Heart right ventricle (tissue), 16 donors: ENCODE measurements around the gene TRIM9. TPM values are rescaled to one million over a fixed set of nuclear protein-coding genes. Genes with fewer than 3 reads are reported as not detected.

Experiments used
- ATAC-seq, 8 donors: fragments of 200-7000 bp; cut with Tn5 transposase; one replicate each; pipeline ENCODE4 v1.9.1; 2020; ENCODE audit warnings: mild to moderate bottlenecking in 8 of 8, moderate library complexity in 8 of 8, moderate number of reproducible peaks in 1 of 8
- DNase-seq, 2 donors: peaks; one replicate each; pipeline ENCODE4 v3.0.0-alpha.2; 2020
- H3K27ac ChIP-seq, 10 donors: fragments of 200-600 bp; sonication (generic) in 2 of 10; one replicate each; pipeline versions ENCODE4 v1.5.0 to v1.8.0; 2020 to 2022; ENCODE audit warnings: mild to moderate bottlenecking in 3 of 10
- H3K27me3 ChIP-seq, 7 donors: fragments of 200-600 bp; one replicate each; pipeline ENCODE4 v1.8.0; 2021 to 2022; ENCODE audit warnings: mild to moderate bottlenecking in 2 of 7
- H3K36me3 ChIP-seq, 9 donors: fragments of 200-600 bp; sonication (generic) in 1 of 9; one replicate each; pipeline versions ENCODE4 v1.5.0 to v1.8.0; 2020 to 2022; ENCODE audit warnings: mild to moderate bottlenecking in 2 of 9
- H3K4me1 ChIP-seq, 9 donors: fragments of 200-600 bp; sonication (generic) in 1 of 9; one replicate each; pipeline versions ENCODE4 v1.5.0 to v1.8.0; 2020 to 2022; ENCODE audit warnings: mild to moderate bottlenecking in 4 of 9
- H3K4me3 ChIP-seq, 10 donors: fragments of 200-600 bp; sonication (generic) in 2 of 10; one replicate each; pipeline versions ENCODE4 v1.5.0 to v1.8.0; 2020 to 2022; ENCODE audit warnings: mild to moderate bottlenecking in 7 of 10, moderate library complexity in 2 of 10
- H3K9me3 ChIP-seq, 11 donors: fragments of 200-600 bp in 10 of 11; sonication (generic) in 2 of 11; one replicate each; pipeline versions ENCODE4 v1.5.0 to v1.8.0; 2013 to 2022; ENCODE audit warnings: mild to moderate bottlenecking in 2 of 11, control low read depth in 1 of 11, moderate library complexity in 1 of 11
- CTCF ChIP-seq, 9 donors: fragments of 200-600 bp; sonication (generic) in 2 of 9; IDR thresholded peaks; one replicate each; pipeline versions ENCODE4 v1.5.0 to v1.8.0; 2021 to 2022; ENCODE audit warnings: antibody characterized with exemption in 9 of 9, mild to moderate bottlenecking in 5 of 9, moderate library complexity in 1 of 9
- WGBS, 2 donors: extraction: QIAGEN DNeasy Blood & Tissue Kit; methylation state at CpG; one replicate each; pipeline ENCODE4 v1.1.7; 2013; ENCODE audit warnings: inconsistent platforms in 1 of 2; 5-methylcytosine and 5-hydroxymethylcytosine counted together
- intact Hi-C, 10 donors: fragments of 100-400 bp; cut with DNase I; formaldehyde crosslinking; loops; one replicate each; pipeline versions ENCODE4 v1.11.1 to v1.14.2; 2022
- polyA plus RNA-seq, 2 donors: library from polyadenylated mRNA; stranded (reverse); fragments of 200-250 nt; gene quantifications; one replicate each; pipeline ENCODE4 v1.2.3, GENCODE V29; 2013
- total RNA-seq, 10 donors: library from RNA; stranded (reverse); fragmentation: NEBNext Ultra II Directional in 3 of 10; extraction: Animal tissue kit (Norgen Biotek cat#: 25700) in 3 of 10; gene quantifications; one replicate each; pipeline versions ENCODE4 v1.2.1 to v1.2.4, GENCODE V29; 2021 to 2023
- donor health status: Arrhythmogenic right ventricular cardiomyopathy.
- donor health status: ischemic (EF 13 %, LVEDD 7.1; RV severe dilation, severe dysfunction).
- donor health status: healthy with polysubstance abuse.
- donor health status: DM: no; HTN: yes; CAD: no.
- donor health status: DM: no; HTN: no; CAD: no.
- donor health status: ischemic (EF 25% LVEDD 6.9; RV normal size, moderate dysfunction).
- donor health status: ischemic (EF 25% LVEDD 5.7; RV mildly dilated, moderate dysfunction).
- donor health status: healthy.
- donor health status: DM: yes; HTN: yes; CAD: no.
- donor health status: Ischemic cardiomyopathy.
- donor health status: ischemic (EF 35%, LVEDD 5.7; RV mildly dilated, moderate dysfunction).
- donor health status: nonischemic (EF 11% LVEDD 7.7; RV severe dilation, severe dysfunction).
- donor health status: DM: yes; HTN: yes; CAD: no.
- donor health status: PGD.
- donor health status: ischemic (EF 29% LVEDD 5.4; RV normal size, mild dysfunction).
- donor health status: nonischemic (EF 23%, LVEDD 6.1; RV moderate dilation, normal function).

TRIM9 gene
- total and polyA plus RNA-seq, 12 donors, result 0.33 to 1.3 (median 0.59) TPM

GRCh38 chr14:50979941-50980850, 114.7 kb downstream of the TRIM9 start:
- Histone ChIP-seq H3K27ac (no peak overlapping the region), H3K4me3 (no peak overlapping the region), H3K4me1 (peaks cover 0 to 6% (median 0%) of the 10 kb centered on the region in 9 donors), H3K27me3 (peaks cover 0 to 7% (median 0%) of the 10 kb centered on the region in 7 donors), H3K9me3 (no peaks in the 10 kb centered on the region), H3K36me3 (no peaks in the 10 kb centered on the region)
- TF ChIP-seq CTCF (IDR thresholded peaks at IDR 0.05), result no peak
- no peak for DNase-seq
- no peak for ATAC-seq
- 48 to 60% methylated on average over 5 of the region's 5 CpGs for WGBS, 2 donors
- intact Hi-C loops, result loop anchor here in 1 of 10 donors (10.0 kb wide), 1 partner anchor 225 kb away; no protein-coding TSS in a partner anchor

- no peak overlapping the region for H3K4me3 ChIP-seq
- DNase-seq, result no peak
- intact Hi-C loops, result loop anchor here in 1 of 10 donors (10.0 kb wide), 1 partner anchor 226 kb away; no protein-coding TSS in a partner anchor
- no peak overlapping the region for H3K27ac ChIP-seq
- no peak for TF ChIP-seq CTCF (IDR thresholded peaks at IDR 0.05)
- peaks cover 0 to 7% (median 0%) of the 10 kb centered on the region in 7 donors for H3K27me3 ChIP-seq
- no peaks in the 10 kb centered on the region for H3K9me3 ChIP-seq
- H3K4me1 ChIP-seq, result peaks cover 0 to 6% (median 0%) of the 10 kb centered on the region in 9 donors
- no peak for ATAC-seq
- 93% methylated on average over 4 of the region's 4 CpGs for WGBS, 2 donors
- no peaks in the 10 kb centered on the region for H3K36me3 ChIP-seq
Measured at GRCh38 chr14:50978888-50979287, 116.0 kb downstream of the TRIM9 start.

- 90 to 93% methylated on average over 3 of the region's 3 CpGs for WGBS, 2 donors
- ATAC-seq, result no peak
- intact Hi-C loops, result loop anchor here in 1 of 10 donors (10.0 kb wide), 1 partner anchor 226 kb away; no protein-coding TSS in a partner anchor
Measured at GRCh38 chr14:50978529-50978871, 116.4 kb downstream of the TRIM9 start.

More at GRCh38 chr14:50978529-50978871, 116.4 kb downstream of the TRIM9 start:
- no peak overlapping the region for H3K4me3 ChIP-seq
- no peak for TF ChIP-seq CTCF (IDR thresholded peaks at IDR 0.05)
- H3K9me3 ChIP-seq, result no peaks in the 10 kb centered on the region
- H3K27ac ChIP-seq, result no peak overlapping the region
- H3K4me1 ChIP-seq, result peaks cover 0 to 6% (median 0%) of the 10 kb centered on the region in 9 donors
- no peak for DNase-seq
- H3K36me3 ChIP-seq, result no peaks in the 10 kb centered on the region
- H3K27me3 ChIP-seq, result peaks cover 0 to 7% (median 0%) of the 10 kb centered on the region in 7 donors
